ENCODE results near the gene PPFIBP1.

GRCh38 chr12:27711967-27712366, 188.0 kb downstream of the PPFIBP1 start:
- TF ChIP-seq POLR2A (IDR thresholded peaks at IDR 0.05) (no peak), CTCF (IDR thresholded peaks at IDR 0.05) (no peak)

Data from lower leg skin (tissue), 3 donors.